ENCODE results near the gene ATRNL1.

DNA sequence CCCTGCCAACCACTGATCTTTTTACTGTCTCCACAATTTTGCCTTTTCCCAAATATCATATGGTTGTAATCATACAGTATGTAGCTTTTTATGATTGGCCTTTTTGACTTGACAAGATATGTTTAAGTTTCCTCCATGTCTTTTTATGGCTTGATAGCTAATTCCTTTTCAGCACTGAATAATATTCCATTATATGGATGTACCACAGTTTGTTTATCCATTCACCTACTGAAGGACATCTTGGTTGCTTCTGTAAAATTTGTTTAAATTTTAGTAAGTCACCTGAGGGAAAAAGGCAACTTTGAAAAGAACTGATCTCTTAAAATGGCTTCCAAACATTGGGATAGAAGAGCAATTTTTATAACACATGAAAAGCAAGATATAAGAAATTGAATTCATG, 43.5 kb downstream of the ATRNL1 start:
- TF ChIP-seq, protein P1, sequence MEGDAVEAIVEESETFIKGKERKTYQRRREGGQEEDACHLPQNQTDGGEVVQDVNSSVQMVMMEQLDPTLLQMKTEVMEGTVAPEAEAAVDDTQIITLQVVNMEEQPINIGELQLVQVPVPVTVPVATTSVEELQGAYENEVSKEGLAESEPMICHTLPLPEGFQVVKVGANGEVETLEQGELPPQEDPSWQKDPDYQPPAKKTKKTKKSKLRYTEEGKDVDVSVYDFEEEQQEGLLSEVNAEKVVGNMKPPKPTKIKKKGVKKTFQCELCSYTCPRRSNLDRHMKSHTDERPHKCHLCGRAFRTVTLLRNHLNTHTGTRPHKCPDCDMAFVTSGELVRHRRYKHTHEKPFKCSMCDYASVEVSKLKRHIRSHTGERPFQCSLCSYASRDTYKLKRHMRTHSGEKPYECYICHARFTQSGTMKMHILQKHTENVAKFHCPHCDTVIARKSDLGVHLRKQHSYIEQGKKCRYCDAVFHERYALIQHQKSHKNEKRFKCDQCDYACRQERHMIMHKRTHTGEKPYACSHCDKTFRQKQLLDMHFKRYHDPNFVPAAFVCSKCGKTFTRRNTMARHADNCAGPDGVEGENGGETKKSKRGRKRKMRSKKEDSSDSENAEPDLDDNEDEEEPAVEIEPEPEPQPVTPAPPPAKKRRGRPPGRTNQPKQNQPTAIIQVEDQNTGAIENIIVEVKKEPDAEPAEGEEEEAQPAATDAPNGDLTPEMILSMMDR (IDR thresholded peaks at IDR 0.05; ENCODE audit: borderline replicate concordance, extremely low read depth, low read length, poor library complexity, severe bottlenecking): no peak
- TF ChIP-seq EZH2 (IDR thresholded peaks at IDR 0.05; ENCODE audit: borderline replicate concordance, low read depth, low read length, severe bottlenecking): no peak
